Activated CD8-positive, alpha-beta memory T cell treated with anti-CD3 and anti-CD28 coated beads, Interleukin-2, amount 50 U/mL, for 1 hour (primary cell): ENCODE results near the gene XRRA1.
A peak's percentile ranks its signal among the peaks of the same experiment; 100 is the strongest.
"Not testable (repeated sequence)": the region's sequence is repeated elsewhere in the genome, so short reads cannot be mapped to it uniquely, and the experiment has no call there.

Source experiments
- DNase-seq: peaks from one replicate; pipeline ENCODE4 v3.0.0-alpha.2; 2020; ENCODE audit errors: extremely low read depth

XRRA1 gene, protein sequence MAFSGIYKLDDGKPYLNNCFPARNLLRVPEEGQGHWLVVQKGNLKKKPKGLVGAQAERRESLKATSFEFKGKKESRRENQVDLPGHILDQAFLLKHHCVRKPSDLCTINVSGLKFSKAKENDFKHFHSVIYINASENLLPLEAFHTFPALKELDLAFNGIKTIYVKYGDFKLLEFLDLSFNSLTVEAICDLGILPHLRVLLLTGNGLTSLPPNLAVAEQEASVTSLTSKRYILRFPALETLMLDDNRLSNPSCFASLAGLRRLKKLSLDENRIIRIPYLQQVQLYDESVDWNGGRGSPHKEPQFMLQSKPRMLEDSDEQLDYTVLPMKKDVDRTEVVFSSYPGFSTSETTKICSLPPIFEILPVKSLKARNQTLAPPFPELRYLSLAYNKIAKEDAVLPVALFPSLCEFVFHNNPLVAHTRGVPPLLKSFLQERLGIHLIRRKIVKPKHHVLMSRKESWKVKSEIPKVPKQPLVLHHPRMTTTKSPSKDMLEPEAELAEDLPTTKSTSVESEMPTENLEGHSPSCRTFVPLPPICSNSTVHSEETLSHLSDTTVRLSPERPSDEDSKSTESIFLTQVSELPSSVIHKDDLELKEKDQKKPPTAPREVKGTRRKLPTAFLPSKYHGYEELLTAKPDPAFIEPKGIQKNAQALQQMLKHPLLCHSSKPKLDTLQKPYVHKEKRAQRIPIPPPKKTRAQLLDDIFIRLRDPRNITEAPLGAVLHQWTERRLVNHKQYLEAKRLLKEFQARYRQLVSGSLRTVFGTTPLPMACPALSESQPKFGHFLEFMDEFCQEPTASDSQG

DNA sequence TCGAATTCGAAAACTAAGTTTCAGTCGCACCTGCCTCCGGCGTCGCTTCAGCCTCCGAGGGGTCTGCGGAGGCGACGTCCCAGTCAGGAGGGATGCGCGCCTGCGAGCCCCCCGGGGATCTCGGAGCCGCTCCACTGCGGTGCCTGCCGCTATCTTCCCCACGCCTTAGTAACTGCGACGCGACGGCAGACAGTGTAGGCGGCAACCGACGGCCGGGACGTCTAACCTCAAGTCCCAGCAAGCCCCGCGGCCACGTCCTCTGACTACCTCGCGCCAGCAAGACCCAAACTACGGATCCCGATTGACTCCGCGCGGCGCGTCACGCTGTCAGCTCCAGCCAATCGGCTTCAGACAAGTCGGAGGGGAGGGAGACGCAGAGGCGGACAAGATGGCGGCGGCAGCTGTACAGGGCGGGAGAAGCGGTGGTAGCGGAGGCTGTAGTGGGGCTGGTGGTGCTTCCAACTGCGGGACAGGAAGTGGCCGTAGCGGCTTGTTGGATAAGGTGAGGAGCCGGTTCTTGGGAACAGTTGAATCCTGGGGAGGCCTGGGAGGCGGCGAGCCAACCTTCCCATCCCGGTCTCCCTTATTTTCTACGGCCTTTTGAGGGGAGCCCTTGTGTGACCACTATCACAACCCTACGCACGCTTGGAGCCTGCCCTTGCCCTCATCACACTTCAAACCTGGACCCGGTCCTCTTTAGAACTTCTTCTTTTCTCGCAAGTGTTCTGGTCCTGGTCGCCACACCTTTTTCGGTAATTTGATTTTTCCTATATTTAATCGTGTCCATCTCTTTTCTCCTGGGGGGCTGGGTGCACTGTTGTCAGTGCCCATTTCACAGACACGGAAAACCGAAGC, at the start of gene XRRA1, which contains the start of gene SPCS2:
XRRA1 (minus strand) TSS at position 194 of the 855 bp plus-strand sequence. CDS start 8,213 bp downstream, outside the sequence.
SPCS2 (plus strand) TSS at position 369 of the 855 bp plus-strand sequence; CDS start at position 389, 20 bp downstream.
- peak; percentile 94 for DNase-seq

DNA sequence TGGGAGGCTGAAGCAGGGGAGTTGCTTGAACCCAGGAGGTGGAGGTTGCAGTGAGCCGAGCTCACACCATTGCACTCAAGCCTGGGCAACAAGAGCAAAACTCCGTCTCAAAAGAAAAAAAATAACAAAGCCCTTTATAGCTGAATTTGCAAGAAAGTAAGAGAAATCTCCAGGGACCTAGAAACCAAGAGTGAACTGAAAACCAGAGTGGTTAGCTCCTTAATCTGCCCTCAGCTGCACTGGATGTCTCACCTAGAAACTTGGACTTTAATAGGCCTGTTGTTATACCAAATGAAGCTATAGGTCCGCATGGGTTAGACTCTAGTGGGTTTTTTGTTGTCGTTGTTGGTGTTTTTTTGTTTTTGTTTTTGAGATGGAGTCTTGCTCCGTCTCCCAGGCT, 44.0 kb upstream of the XRRA1 start:
- no peak for DNase-seq

DNA sequence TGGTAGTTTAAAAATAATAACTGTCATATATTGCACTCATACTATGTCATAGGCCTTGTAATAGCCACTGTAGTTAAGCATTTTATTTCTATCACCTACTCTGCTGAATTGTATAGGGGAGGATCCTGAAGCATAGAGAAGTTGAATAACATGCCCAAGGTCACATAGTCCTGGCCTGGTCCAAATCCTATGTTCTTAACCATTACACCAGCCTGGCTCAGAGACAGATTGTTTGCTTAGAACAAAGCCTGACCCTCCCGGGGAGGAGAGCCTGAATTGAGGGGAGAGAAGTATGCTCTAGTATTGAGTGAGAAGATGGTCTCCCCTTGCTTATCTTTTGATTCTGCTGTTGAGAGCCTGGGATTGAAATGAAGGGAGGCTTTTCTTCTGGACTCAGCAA, 42.0 kb upstream of the XRRA1 start:
- DNase-seq: no peak

DNA sequence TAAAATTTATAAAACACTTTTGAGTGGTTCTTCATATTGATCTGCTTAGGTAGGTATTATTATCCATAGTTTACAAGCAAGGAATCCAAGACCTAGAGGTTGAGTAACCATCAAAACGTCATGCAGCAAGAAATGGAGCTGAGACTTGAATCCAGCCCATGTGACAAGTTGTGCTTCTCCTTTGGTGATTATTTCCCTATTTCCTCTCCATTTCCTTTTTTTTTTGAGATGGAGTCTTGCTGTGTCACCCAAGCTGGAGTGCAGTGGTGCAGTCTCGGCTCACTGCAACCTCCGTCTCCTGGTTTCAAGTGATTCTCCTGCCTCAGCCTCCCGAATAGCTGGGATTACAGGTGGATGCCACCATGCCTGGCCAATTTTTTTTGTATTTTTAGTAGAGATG, 41.3 kb upstream of the XRRA1 start:
- not testable (repeated sequence) for DNase-seq

DNA sequence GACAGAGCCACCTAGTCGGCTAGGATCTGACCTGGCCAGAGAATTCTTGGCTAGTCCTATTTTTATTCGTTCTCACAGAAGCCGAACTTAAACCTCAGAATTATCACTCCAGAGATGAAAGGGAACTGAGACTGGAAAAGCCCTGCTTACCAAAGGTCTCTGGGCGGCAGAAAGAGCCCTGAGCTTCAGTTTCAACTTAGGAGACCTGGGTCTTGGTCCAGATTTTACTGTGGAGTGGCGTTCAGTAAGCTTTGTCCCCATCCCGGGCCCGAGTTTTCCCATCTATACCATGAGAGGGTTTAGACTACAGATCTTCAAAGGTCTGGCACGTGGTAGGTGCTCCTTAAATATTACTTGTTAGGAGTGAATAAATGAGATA, 40.4 kb upstream of the XRRA1 start:
- no peak for DNase-seq

DNA sequence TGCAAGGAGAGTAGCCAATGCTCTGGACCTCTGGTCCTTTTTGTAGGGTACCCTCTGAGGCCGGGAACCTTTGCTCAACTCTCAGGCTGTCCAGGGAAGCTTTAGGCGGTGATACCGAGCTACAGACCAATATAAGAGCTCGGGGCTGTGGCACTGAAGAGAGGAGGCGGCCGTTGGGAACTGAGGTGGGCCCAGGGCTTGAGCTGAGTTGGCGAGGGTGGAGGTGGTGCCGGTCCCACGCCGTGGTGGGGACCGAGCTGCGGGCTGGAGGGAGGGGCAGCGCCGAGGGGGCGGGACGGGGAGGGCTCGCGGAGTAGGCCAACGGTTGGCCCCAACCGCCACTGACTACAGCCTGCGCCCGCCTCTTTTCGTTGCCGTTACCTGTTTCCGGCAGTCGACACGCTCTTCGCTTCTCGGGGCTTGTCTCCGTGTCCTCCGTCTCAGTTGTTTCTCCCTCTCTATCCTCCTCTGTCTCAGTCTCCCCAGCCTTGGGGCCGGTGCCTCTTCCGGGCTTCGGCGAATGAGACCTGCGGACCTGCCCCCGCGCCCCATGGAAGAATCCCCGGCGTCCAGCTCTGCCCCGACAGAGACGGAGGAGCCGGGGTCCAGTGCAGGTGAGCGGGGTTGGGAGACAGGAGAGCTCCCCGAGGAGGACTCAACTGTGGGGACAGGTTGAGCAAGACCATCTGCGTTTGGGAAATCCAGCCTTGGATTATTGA, 39.8 kb upstream of the XRRA1 start, which contains the start of gene NEU3:
NEU3 (plus strand) TSS at position 393 of the 719 bp plus-strand sequence; CDS start at position 521, 128 bp downstream.
- peak; percentile 60 for DNase-seq

DNA sequence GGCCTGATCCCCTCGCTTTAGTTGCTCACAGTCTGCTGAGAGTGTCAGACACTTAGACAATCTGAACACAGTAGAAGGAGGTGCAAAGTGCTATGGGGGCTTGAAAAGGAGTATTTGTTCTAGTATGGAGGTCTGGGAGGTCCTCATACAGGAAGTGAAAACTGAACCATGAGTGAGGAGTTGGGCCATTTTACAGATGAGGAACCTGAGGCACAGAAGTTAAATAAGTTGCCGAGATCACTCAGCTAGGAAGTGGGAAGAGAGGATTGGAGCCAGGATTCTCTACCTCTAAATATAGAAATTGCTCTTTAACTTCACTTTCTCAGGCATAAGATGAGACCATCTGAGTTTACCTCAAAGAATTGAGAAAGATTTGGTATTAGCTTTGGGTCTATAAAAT, 35.8 kb upstream of the XRRA1 start:
- no peak for DNase-seq

DNA sequence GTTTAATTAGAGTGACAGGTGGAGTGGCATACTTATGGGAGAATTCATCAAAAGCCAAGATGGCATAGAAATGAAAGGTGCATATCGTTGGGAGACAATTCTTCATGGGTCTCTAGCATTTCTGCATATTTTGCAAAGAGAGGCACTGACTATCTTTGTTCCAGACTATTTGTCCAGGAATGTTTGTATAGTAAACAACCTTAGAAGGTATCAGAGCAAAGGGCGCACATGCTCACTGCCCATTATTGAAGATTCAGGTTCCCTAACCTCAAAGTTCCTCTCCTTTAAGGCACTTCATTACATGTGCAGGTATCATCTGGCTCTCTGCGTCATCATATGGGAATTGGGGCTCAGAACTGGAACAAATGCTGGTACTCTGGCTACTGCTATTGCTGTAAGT, 35.2 kb upstream of the XRRA1 start:
- DNase-seq: no peak

DNA sequence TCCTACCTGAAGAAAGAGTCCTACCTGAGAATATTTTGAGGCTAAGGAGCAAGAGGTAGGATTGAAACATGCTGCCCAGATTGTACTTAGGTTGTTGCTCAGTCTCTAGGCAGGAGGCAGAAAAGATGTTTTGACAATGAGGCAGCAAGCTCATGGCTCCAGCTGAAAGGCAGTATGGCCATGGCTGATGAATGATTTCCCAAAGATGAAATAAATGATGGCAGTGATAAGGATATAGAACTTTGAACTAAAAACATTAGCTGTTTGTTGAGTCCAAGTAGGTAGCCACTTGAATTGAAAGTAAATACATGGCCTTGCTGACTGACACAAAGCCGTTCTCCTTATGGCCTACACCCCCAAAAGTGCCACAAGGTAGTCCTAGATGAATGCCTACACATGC, 33.0 kb upstream of the XRRA1 start:
- no peak for DNase-seq

DNA sequence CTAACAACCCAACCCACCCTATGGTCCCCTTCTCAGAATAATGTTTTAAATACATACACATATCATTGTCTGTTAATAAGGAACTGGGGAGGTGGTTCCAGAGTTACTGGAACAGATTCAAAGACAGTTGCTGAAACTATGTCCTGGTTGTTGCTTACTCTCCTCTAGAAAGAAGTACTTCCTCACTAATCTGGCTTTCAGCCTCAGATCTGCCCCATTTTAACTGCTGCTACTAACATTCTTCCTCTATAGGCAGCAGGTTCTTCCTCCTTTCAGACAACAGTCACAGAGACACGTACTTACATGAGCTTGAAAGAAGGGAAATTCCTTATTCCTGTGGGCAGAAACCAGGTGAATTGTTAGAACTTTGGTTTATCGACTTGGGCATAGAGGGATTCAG, 31.7 kb upstream of the XRRA1 start:
- DNase-seq: no peak

DNA sequence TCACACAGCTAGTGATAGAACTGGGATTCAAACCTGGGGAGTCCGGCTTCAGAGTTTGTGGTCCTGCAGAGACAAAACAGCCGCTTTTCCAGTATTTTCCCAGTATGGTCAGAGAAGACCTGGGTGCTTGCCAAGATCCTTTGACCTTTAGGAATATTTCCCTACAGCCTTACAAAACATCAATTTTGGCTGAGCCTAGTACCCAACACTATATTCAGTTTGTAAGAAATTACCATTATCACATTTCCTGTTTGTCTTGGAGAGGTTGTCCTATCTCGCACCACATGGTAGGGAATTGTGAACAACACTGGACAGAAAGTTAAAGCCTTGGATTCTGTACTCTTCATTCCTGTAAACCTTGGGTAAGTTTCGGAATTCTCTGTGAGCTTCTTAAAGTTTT, 29.1 kb upstream of the XRRA1 start:
- no peak for DNase-seq

DNA sequence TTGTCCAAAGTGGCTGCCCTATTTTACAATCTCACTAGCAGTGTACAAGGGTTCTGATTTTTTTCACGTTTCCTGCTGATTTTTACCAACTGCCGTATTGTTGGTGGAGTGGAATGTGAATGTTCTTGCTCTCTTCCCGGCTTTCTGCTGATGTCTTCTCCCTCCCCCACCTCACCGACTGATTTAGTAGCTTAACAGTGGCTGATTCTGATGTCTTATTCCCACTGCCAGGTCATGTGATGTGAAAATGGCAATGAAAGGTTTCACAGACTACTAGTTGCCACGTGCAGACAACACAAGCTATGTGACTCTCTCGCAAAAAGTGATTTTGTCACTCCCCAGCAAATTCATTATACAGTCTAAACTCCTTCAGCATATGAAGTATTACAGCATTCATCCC, 22.5 kb upstream of the XRRA1 start:
- no peak for DNase-seq

DNA sequence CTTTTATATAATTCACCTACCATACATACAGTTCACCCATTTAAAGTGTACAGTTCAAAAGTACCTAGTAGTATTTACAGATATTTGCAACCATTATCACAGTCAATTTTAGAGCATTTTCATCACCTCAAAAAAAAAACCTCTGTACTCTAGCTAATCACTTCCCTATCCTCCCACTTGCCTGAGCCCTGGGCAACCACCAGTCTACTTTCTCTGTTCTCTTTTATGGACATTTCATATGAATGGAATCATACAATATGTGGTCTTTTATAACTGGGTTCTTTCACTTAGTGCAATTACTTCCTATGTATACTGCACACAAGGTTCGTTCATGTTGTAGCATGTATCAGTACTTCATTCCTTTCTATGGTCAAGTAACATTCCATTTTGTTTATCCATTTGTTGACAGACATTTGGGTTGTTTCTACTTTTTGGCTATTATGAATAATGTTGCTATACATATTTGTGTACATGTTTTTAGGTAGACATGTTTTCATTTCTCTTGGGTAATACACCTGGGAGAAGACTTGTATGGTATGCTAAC, 22.0 kb upstream of the XRRA1 start:
- DNase-seq: no peak

DNA sequence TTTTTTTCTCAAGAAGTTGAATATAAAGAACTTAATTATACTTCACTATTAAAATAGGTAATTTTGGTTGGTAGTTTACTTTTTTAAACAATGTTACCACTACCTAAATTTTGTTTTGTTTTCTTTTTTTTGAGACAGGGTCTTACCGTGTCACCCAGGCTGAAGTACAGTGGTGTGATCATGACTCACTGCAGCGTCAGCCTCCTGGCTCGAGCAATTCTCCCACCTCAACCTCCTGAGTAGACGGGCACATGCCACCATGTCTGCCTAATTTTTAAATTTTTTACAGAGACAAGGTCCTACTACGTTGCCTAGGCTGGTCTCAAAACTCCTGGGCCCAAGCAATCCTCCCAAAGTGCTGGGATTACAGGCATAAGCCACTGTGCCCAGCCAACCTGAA, 17.8 kb upstream of the XRRA1 start:
- no peak for DNase-seq

DNA sequence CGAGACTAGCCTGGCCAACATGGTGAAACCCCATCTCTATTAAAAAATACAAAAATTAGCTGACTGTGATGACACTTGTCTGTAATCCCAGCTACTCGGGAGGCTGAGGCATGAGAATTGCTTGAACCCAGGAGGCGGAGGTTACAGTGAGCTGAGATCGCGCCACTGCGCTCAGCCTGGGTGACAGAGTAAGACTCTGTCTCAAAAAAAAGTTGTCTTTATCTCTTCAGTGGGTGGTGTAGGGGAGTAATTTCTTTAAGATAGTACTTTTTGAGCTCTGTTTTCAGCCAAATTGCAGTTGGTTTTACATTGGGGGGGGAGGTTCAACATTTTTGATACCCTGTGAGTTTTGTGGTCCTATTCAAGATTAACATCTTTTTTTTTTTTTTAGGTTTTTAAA, 11.2 kb upstream of the XRRA1 start:
- not testable (repeated sequence) for DNase-seq

DNA sequence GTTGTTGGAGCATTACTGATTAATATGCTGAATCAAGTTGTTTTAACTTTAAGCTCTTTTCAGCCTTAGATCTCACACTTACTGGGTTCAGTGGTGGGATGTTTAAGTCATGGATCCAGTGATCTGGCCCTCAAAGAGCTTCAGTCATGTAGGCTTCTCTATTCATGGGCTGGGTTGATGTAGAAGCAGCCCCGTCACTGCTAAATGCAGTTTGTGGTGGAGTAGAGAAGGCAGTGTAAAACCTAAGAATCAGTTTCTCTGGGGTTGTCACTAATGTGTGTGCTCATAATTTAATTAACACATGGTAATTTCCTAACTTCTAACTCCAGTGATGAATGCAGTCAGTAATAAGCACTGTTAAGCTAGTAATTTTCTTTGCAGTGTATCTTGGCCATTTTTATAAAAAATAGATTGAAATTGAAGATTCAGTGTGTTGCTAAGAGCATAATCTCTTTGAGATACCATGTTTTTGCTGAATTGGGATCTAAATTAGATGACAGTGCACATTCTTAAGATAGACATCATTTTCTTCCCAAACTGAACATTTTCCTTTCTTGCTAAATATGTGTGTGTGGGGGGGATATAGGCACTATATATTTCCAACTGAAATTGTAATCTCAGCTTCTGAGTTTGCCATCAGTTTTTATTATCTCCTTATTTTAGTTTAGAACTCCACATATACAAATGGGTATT, 9.2 kb upstream of the XRRA1 start:
- no peak for DNase-seq

DNA sequence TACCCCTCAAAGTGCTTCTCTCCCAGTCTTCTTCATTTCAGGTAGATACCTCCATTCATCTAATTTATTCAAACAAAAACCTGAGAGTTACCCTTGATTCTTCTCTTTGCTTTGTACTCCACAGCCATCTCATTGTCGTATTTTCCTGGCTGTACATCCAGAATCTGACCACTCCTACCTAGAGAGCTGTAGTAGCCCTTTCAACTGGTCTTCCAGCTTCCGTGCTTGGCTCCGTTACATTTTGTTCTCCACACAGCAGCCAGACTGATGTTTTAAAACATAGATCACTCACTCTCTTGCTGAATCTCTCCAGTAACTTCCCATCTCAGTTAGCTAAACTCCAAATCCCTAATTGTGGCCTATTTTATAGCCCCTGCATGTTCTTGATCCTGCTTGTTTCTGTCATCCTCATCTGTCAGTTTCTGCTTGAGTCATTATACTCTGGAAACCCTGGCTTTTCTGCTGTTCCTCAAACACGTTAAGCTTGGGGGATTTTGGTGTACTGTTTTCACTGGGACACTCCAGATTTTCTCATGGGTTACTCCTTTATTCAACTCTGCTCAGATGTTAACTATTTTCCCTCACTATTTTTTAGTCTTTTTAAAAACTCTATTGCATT, 7.6 kb upstream of the XRRA1 start:
- no peak for DNase-seq

DNA sequence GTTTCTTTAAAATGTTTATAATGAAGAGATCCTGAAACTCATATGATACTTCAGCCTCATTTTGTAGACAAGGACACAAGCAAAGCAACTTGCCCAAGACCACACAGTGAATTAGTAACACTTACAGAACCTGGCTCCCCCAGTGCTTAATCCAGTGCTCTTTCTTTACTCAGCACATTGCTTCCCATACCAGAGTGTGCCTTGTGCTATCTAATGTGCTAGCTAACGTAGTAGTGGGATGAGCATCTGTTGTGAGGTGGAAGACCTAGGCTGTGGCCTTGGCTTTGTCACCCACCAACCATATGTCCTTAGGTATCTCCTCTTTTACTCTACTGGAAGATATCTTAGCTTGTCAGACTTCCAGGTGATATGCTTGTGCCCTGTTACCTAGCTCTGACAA, 5.3 kb upstream of the XRRA1 start:
- no peak for DNase-seq

DNA sequence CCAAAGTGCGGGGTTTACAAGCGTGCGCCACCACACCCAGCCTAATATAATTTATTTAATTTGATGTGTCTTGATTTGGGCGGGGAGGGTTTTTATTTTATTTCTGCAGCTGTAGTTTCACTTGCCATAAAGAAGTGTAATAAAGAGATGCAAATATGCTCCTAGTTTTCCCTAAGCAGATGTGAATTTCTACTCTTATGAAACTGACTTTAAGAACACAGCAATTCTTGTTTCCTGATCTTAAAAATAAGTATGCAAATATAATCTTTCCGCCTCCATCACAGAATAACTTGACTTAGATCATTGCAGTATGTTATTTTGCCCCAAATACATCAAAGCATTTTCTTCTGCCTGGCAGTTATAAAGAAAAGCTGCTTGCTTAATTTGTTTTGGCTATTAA, 4.6 kb upstream of the XRRA1 start:
- no peak for DNase-seq

DNA sequence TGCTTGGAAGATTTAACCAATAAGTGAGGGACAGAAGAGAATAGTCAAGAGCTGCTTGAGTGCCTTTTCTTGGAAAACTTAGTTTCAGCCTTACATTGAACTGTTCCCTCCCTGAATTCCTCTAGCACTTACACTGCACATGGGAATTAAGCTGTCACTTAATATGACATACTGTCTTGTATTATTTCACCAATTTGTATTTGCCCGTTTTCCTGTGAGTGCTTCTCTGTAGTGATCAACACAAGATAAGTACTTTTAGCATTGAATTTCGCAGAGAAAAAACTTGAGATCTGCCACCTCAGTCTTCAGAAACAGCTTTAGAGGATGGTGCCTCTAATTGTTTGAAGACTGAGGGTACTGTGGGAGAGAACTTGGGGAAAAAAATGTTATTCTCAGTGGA, 3.9 kb upstream of the XRRA1 start:
- DNase-seq: no peak
